HepG2 (cell line): ENCODE data around the gene CIBAR2. TPM values are rescaled to one million over a fixed set of nuclear protein-coding genes. Genes with fewer than 3 reads are reported as not detected.

Source experiments
- ATAC-seq: fragments of 200-7000 bp; cut with Tn5 transposase; 3 replicates; pipeline ENCODE4 v1.9.1; 2020; ENCODE audit warnings: mild to moderate bottlenecking, moderate library complexity
- BruUV-seq: library from RNA; stranded (reverse); fragments of 400-500 nt; replicated peaks from 2 replicates; lab custom pipeline; 2021; lab: Mats Ljungman, UMichigan
- CTCF ChIA-PET: fragments of 300-600 bp; formaldehyde crosslinking; extraction: SDS; loops from one replicate; lab custom pipeline; 2021; ENCODE audit warnings: low total read pairs, inconsistent platforms, low intra/inter-chr PET ratio; lab: Yijun Ruan, JAX
- POLR2A ChIA-PET: fragments of 350-600 bp; sonication (Branson Sonifier 250); formaldehyde crosslinking; loops from one replicate; lab custom pipeline; 2020; ENCODE audit warnings: antibody characterized with exemption, inconsistent platforms; lab: Yijun Ruan, JAX
- DNase-seq: peaks from one replicate; pipeline ENCODE4 v3.0.0-alpha.2; 2015; ENCODE audit warnings: low spot score
- FAIRE-seq: peaks from 3 replicates; lab custom pipeline; 2011; peaks lifted over from hg19 to GRCh38; lab: Jason Lieb, UNC
- H2AFZ ChIP-seq: one replicate; pipeline ENCODE4 v1.6.1; 2011; ENCODE audit warnings: low read length, inconsistent platforms
- H3K27ac ChIP-seq: fragments of 300-600 bp; 3 replicates; pipeline ENCODE4 v1.8.0; 2011; ENCODE audit warnings: mixed run types, mild to moderate bottlenecking, mixed read lengths, low read length, inconsistent platforms; ENCODE audit not compliant: insufficient read depth; ENCODE audit errors: extremely low read length
- H3K27me3 ChIP-seq, 2 experiments: fragments of 200-600 bp in 1 of 2; 2 replicates in 1 of 2; 3 replicates in 1 of 2; pipeline versions ENCODE4 v1.6.0 to v1.8.0; 2011; ENCODE audit warnings: low read length in 2 of 2, mild to moderate bottlenecking in 2 of 2, moderate library complexity in 2 of 2, inconsistent platforms in 1 of 2; ENCODE audit not compliant: insufficient read depth in 2 of 2, control insufficient read depth in 1 of 2
- H3K36me3 ChIP-seq, 2 experiments: fragments of 200-600 bp in 1 of 2; replicated peaks in 1 of 2; 2 replicates in 1 of 2; 3 replicates in 1 of 2; pipeline versions ENCODE4 v1.5.1 to v1.8.0; 2011; ENCODE audit warnings: low read length in 2 of 2, inconsistent platforms in 1 of 2; ENCODE audit not compliant: insufficient read depth in 2 of 2, control insufficient read depth in 1 of 2
- H3K4me1 ChIP-seq: 2 replicates; pipeline ENCODE4 v1.5.1; 2012; ENCODE audit warnings: low read length, inconsistent platforms; ENCODE audit not compliant: insufficient read depth
- H3K4me2 ChIP-seq: 2 replicates; pipeline ENCODE4 v1.6.0; 2011; ENCODE audit warnings: low read depth, low read length, inconsistent platforms
- H3K4me3 ChIP-seq, 3 experiments: fragments of 200-600 bp in 1 of 3; sonication (generic), shearing (Covaris generic) in 1 of 3; replicated peaks in 1 of 3; 2 replicates each; pipeline ENCODE4 v1.5.1; 2011 to 2016; ENCODE audit warnings: low read length in 3 of 3, inconsistent platforms in 2 of 3, low read depth in 2 of 3, mild to moderate bottlenecking in 2 of 3, control low read depth in 1 of 3, mixed read lengths in 1 of 3; ENCODE audit not compliant: insufficient read depth in 1 of 3
- H3K79me2 ChIP-seq: one replicate; pipeline ENCODE4 v1.6.1; 2011; ENCODE audit warnings: low read length, inconsistent platforms; ENCODE audit not compliant: insufficient read depth
- H3K9ac ChIP-seq: 2 replicates; pipeline ENCODE4 v1.6.0; 2011; ENCODE audit warnings: mild to moderate bottlenecking, low read depth, low read length, inconsistent platforms; ENCODE audit not compliant: insufficient read depth
- H3K9me3 ChIP-seq: 2 replicates; pipeline ENCODE4 v1.5.1; 2012; ENCODE audit warnings: mild to moderate bottlenecking, low read length
- H4K20me1 ChIP-seq: 2 replicates; pipeline ENCODE4 v1.6.0; 2011; ENCODE audit warnings: inconsistent platforms, mild to moderate bottlenecking, low read length, moderate library complexity; ENCODE audit not compliant: insufficient read depth
- CHD4 ChIP-seq: fragments of 200-600 bp; sonication (generic); IDR thresholded peaks from 2 replicates; pipeline ENCODE4 v1.7.0; 2017; ENCODE audit warnings: mild to moderate bottlenecking, low read length, borderline replicate concordance
- EZH2 ChIP-seq: conservative IDR thresholded peaks from 2 replicates; pipeline ENCODE4 v1.6.1; 2012; ENCODE audit warnings: mild to moderate bottlenecking, low read depth, low read length, moderate library complexity
- FOXM1 ChIP-seq: sonication (generic); formaldehyde crosslinking; IDR thresholded peaks from 2 replicates; pipeline ENCODE4 v1.5.0; 2020; ENCODE audit warnings: missing genetic modification reagents
- HDAC6 ChIP-seq: fragments of 200-600 bp; sonication (generic); IDR thresholded peaks from 2 replicates; pipeline ENCODE4 v1.7.0; 2017; ENCODE audit warnings: mild to moderate bottlenecking, antibody characterized with exemption, low read length, low read depth
- KDM2A ChIP-seq: sonication (generic); formaldehyde crosslinking; IDR thresholded peaks from 2 replicates; pipeline ENCODE4 v1.4.0; 2020; ENCODE audit warnings: low read depth, missing genetic modification reagents, borderline replicate concordance
- MEF2D ChIP-seq: sonication (generic); formaldehyde crosslinking; IDR thresholded peaks from 2 replicates; pipeline ENCODE4 v1.5.1; 2020; ENCODE audit warnings: mild to moderate bottlenecking, missing genetic modification reagents
- NFRKB ChIP-seq: fragments of 450-650 bp; IDR thresholded peaks from 2 replicates; pipeline ENCODE4 v1.6.1; 2017
- POLR2AphosphoS5 ChIP-seq: IDR thresholded peaks from 2 replicates; pipeline ENCODE4 v1.6.1; 2012; ENCODE audit warnings: low read depth, low read length
- RARG ChIP-seq: sonication (generic); formaldehyde crosslinking; IDR thresholded peaks from 2 replicates; pipeline ENCODE4 v1.4.0; 2020; ENCODE audit warnings: low read depth, mild to moderate bottlenecking, missing genetic modification reagents
- SMC3 ChIP-seq: IDR thresholded peaks from 2 replicates; pipeline ENCODE4 v1.6.1; 2011; ENCODE audit warnings: low read length, improper control_type of control experiment
- SMYD3 ChIP-seq: sonication (generic); formaldehyde crosslinking; IDR thresholded peaks from 2 replicates; pipeline ENCODE4 v1.8.1; 2023; ENCODE audit warnings: mild to moderate bottlenecking, missing genetic modification reagents
- ZNF160 ChIP-seq: sonication (generic); formaldehyde crosslinking; IDR thresholded peaks from 2 replicates; pipeline ENCODE4 v1.8.0; 2022; ENCODE audit warnings: mild to moderate bottlenecking, inconsistent platforms, missing genetic modification reagents
- WGBS: methylation state at CpG from one replicate; pipeline ENCODE4 v1.1.6; 2017; ENCODE audit warnings: low lambda C conversion rate; 5-methylcytosine and 5-hydroxymethylcytosine counted together
- in situ Hi-C: cut with HindIII; loops from 2 replicates; pipeline ENCODE4 v1.10.0; 2017; ENCODE audit warnings: low pct_unique_long_range_greater_than_20kb; ENCODE audit not compliant: extremely low pct_ligation_motif_present
- intact Hi-C: fragments of 100-400 bp; cut with micrococcal nuclease; formaldehyde crosslinking; loops from one replicate; pipeline ENCODE4 v1.10.0; 2022; ENCODE audit not compliant: unreplicated experiment
- polyA plus RNA-seq, 8 experiments: library from polyadenylated mRNA; depleted of rRNA in 3 of 8; stranded (reverse) in 7 of 8; unstranded in 1 of 8; fragments of >200 nt; fragmentation: Illumina TruSeq in 4 of 8; extraction: Trizol in 4 of 8; gene quantifications; 2 replicates each; pipeline versions ENCODE4 v1.2.1 to v1.2.3, GENCODE V29; 2011 to 2016; ENCODE audit warnings: low read depth in 4 of 8, missing spikeins in 1 of 8, mixed read lengths in 1 of 8; ENCODE audit not compliant: insufficient read depth in 1 of 8
- total RNA-seq, 5 experiments: library from RNA; depleted of rRNA; stranded (reverse); fragments of >200 nt; fragmentation: Illumina TruSeq; extraction: Trizol; gene quantifications; 2 replicates each; pipeline ENCODE4 v1.2.3, GENCODE V29; 2016; ENCODE audit warnings: low read depth in 1 of 5
- TF ChIP-seq, protein P1 (sequence below): sonication (generic); formaldehyde crosslinking; IDR thresholded peaks from 2 replicates; pipeline ENCODE4 v1.5.1; 2020; ENCODE audit warnings: mild to moderate bottlenecking, missing genetic modification reagents, moderate library complexity
- TF ChIP-seq, protein P2 (sequence below): sonication (generic); formaldehyde crosslinking; IDR thresholded peaks from 2 replicates; pipeline ENCODE4 v1.4.0; 2020; ENCODE audit warnings: mild to moderate bottlenecking, missing genetic modification reagents
- TF ChIP-seq, protein P3 (sequence below): sonication (generic); formaldehyde crosslinking; IDR thresholded peaks from 2 replicates; pipeline ENCODE4 v1.5.1; 2020; ENCODE audit warnings: missing genetic modification reagents, mild to moderate bottlenecking, borderline replicate concordance

The CIBAR2 gene
- total and polyA plus RNA-seq, 2 of the 13 experiments (the other 11 are each of a cell fraction or from before 2014, with no cell fraction given), result not detected

DNA sequence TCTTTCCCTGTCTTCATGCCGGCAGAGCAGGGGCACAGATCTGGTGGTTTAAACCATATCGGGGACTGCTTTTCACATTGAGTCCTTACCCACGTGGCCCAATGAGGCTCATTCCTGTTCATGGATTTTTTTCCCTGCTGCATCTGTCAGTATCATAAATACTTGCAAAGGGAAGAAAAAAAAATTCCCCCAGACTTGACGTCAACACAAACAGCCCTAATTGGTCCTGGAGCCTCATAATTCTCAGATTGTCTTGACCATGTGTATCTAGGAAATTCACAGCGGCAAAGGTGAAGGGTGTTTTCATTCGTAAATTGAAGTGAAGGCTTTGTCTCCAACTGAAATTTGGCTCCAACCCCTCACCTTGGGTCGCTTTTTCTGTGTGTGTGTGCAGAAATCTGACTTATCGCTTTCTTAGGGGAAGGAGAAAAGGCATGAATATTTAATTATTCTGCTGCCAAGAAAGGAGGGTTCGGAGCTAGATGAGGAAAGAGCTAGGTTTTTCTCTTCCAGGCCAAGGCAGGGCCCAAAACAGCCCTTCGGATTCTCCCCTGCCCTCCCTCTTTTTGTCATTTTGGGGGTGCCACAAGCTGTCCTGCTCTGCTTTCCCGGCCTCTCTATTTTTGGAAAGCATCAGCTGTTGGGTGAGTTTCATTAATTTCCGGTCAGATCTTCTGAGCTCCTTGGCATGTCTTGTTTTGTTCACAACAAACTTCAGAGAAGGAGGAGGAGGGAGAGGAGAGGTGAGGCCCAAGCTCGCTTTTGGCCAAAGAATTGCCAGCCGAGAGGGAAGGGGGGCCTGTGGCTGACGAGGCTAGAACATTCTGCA, 17.8 kb upstream of the CIBAR2 start (continued):
- no peak for TF ChIP-seq KDM2A

DNA sequence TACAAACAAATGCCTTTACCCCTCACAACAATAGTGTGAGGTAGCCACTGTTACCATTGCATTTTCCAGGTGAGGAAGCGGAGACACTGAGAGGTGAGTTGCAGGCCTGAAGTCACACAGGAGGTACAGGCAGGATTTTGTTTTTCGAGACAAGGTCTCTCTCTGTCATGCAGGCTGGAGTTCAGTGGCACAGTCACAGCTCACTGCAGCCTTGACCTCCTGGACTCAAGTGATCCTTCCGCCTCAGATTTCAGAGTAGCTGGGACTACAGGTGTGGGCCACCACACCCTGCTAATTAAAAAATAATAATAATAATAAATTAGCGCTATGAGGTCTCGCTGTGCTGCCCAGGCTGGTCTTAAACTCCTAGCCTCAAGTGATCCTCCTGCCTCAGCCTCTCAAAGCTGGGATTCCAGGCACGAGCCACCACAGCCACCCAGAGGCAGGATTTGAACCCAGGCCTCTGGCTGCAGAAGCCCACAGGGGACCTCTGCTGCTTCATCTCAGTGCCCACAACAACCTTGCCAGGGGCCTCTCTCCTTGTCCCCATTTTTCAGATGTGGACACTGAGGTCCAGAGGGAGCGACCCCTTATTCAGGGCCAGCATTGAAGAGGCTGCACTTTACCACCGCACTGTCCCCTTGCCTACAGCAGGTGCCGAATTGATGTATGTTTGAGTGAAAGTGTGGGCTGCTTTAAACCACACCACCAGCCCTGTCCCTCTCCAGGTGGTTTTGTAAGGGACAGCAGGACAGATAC, 16.0 kb upstream of the CIBAR2 start:
- H3K36me3 ChIP-seq, result no peaks in the 10 kb centered on the region
- H3K79me2 ChIP-seq, result no peaks in the 10 kb centered on the region
- DNase-seq, result no peak
- no peak for ATAC-seq
- CTCF ChIA-PET, result no interaction called here
- H3K4me3 ChIP-seq, result no peak overlapping the region
- peaks cover 33% of the 10 kb centered on the region for H3K4me1 ChIP-seq
- FAIRE-seq, result no peak
- intact Hi-C loops (no loop called here), in situ Hi-C loops (loop anchor here (10.0 kb wide), 1 partner anchor 97 kb away; no protein-coding TSS in a partner anchor)
- H4K20me1 ChIP-seq, result no peaks in the 10 kb centered on the region
- H2AFZ ChIP-seq, result no peak overlapping the region
- no TSS peak for BruUV-seq
- WGBS, result 59% methylated on average over 9 of the region's 9 CpGs
- POLR2A ChIA-PET, result interaction anchor here (1.3 to 2.5 kb wide), 3 partner anchors 9 to 32 kb away, joined by 3 to 12 read pairs (median 4); no protein-coding TSS in a partner anchor
- H3K4me2 ChIP-seq, result no peak overlapping the region; the same call in 1 of the 2 replicates
- H3K27ac ChIP-seq, result no peak overlapping the region
- H3K9ac ChIP-seq, result no peak overlapping the region
- H3K9me3 ChIP-seq, result no peaks in the 10 kb centered on the region
- peaks cover 13 to 52% of the 10 kb centered on the region in 2 experiments; a peak in 4 of 5 replicates for H3K27me3 ChIP-seq
- TF ChIP-seq, protein P1, sequence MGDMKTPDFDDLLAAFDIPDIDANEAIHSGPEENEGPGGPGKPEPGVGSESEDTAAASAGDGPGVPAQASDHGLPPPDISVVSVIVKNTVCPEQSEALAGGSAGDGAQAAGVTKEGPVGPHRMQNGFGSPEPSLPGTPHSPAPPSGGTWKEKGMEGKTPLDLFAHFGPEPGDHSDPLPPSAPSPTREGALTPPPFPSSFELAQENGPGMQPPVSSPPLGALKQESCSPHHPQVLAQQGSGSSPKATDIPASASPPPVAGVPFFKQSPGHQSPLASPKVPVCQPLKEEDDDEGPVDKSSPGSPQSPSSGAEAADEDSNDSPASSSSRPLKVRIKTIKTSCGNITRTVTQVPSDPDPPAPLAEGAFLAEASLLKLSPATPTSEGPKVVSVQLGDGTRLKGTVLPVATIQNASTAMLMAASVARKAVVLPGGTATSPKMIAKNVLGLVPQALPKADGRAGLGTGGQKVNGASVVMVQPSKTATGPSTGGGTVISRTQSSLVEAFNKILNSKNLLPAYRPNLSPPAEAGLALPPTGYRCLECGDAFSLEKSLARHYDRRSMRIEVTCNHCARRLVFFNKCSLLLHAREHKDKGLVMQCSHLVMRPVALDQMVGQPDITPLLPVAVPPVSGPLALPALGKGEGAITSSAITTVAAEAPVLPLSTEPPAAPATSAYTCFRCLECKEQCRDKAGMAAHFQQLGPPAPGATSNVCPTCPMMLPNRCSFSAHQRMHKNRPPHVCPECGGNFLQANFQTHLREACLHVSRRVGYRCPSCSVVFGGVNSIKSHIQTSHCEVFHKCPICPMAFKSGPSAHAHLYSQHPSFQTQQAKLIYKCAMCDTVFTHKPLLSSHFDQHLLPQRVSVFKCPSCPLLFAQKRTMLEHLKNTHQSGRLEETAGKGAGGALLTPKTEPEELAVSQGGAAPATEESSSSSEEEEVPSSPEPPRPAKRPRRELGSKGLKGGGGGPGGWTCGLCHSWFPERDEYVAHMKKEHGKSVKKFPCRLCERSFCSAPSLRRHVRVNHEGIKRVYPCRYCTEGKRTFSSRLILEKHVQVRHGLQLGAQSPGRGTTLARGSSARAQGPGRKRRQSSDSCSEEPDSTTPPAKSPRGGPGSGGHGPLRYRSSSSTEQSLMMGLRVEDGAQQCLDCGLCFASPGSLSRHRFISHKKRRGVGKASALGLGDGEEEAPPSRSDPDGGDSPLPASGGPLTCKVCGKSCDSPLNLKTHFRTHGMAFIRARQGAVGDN, result no peak
- TF ChIP-seq, protein P2, sequence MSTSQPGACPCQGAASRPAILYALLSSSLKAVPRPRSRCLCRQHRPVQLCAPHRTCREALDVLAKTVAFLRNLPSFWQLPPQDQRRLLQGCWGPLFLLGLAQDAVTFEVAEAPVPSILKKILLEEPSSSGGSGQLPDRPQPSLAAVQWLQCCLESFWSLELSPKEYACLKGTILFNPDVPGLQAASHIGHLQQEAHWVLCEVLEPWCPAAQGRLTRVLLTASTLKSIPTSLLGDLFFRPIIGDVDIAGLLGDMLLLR (CRISPR knock-in tag), result no peak
- no peak for TF ChIP-seq RARG
- TF ChIP-seq FOXM1 (CRISPR knock-in tag), result no peak
- no peak for TF ChIP-seq CHD4
- no peak for TF ChIP-seq SMYD3 (CRISPR knock-in tag)
- TF ChIP-seq POLR2AphosphoS5, result no peak
- TF ChIP-seq EZH2, result no peak
- TF ChIP-seq MEF2D, result no peak
- TF ChIP-seq SMC3, result no peak
- TF ChIP-seq NFRKB, result no peak
- no peak for TF ChIP-seq HDAC6
- TF ChIP-seq ZNF160 (CRISPR knock-in tag), result no peak
- TF ChIP-seq, protein P3, sequence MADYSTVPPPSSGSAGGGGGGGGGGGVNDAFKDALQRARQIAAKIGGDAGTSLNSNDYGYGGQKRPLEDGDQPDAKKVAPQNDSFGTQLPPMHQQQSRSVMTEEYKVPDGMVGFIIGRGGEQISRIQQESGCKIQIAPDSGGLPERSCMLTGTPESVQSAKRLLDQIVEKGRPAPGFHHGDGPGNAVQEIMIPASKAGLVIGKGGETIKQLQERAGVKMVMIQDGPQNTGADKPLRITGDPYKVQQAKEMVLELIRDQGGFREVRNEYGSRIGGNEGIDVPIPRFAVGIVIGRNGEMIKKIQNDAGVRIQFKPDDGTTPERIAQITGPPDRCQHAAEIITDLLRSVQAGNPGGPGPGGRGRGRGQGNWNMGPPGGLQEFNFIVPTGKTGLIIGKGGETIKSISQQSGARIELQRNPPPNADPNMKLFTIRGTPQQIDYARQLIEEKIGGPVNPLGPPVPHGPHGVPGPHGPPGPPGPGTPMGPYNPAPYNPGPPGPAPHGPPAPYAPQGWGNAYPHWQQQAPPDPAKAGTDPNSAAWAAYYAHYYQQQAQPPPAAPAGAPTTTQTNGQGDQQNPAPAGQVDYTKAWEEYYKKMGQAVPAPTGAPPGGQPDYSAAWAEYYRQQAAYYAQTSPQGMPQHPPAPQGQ (CRISPR knock-in tag), result no peak
